ENCODE measurements around the gene FMNL2.

FMNL2 gene

GRCh38 chr2:152452256-152452973 is 117.4 kb downstream of the FMNL2 start:
- DNase-seq = no peak

- DNase-seq = no peak
Observed at GRCh38 chr2:152453129-152453911, 118.3 kb downstream of the FMNL2 start.

GRCh38 chr2:152454371-152454770 is 119.4 kb downstream of the FMNL2 start:
- DNase-seq = no peak

GRCh38 chr2:152454960-152455359 is 120.0 kb downstream of the FMNL2 start:
- DNase-seq = no peak

- no peak for DNase-seq
Observed at GRCh38 chr2:152455738-152456137, 120.8 kb downstream of the FMNL2 start.

- no peak for DNase-seq
Observed at GRCh38 chr2:152456262-152456661, 121.3 kb downstream of the FMNL2 start.

- no peak for DNase-seq
Observed at GRCh38 chr2:152458441-152458940, 123.5 kb downstream of the FMNL2 start.

- no peak for DNase-seq
Observed at GRCh38 chr2:152459091-152459490, 124.1 kb downstream of the FMNL2 start.

- no peak for DNase-seq
Observed at GRCh38 chr2:152460567-152460966, 125.6 kb downstream of the FMNL2 start.

- DNase-seq = no peak
Observed at GRCh38 chr2:152462120-152462519, 127.1 kb downstream of the FMNL2 start.

- no peak for DNase-seq
Observed at GRCh38 chr2:152462779-152463178, 127.8 kb downstream of the FMNL2 start.

GRCh38 chr2:152464851-152465470 is 130.0 kb downstream of the FMNL2 start:
- DNase-seq = no peak

- DNase-seq = no peak
Observed at GRCh38 chr2:152465541-152465940, 130.6 kb downstream of the FMNL2 start.

- no peak for DNase-seq
Observed at GRCh38 chr2:152466041-152466440, 131.1 kb downstream of the FMNL2 start.

GRCh38 chr2:152466980-152467676 is 132.2 kb downstream of the FMNL2 start:
- DNase-seq = no peak

- no peak for DNase-seq
Observed at GRCh38 chr2:152467677-152468410, 132.9 kb downstream of the FMNL2 start.

- DNase-seq = peak; percentile 21 to 70
Observed at GRCh38 chr2:152468899-152469692, 134.1 kb downstream of the FMNL2 start.

GRCh38 chr2:152470861-152471854 is 136.2 kb downstream of the FMNL2 start:
- DNase-seq = no peak

GRCh38 chr2:152472481-152472887 is 137.5 kb downstream of the FMNL2 start:
- DNase-seq = no peak
